Epithelial cell of proximal tubule (primary cell): ENCODE data around the gene LRRTM4. TPM values are rescaled to one million over a fixed set of nuclear protein-coding genes. Genes with fewer than 3 reads are reported as not detected.

Experiments
- DNase-seq: peaks from one replicate; pipeline ENCODE4 v3.0.0-alpha.2; 2011; ENCODE audit warnings: low read depth
- H3K4me3 ChIP-seq: 2 replicates; pipeline ENCODE4 v1.5.1; 2011; ENCODE audit warnings: low read depth, mild to moderate bottlenecking, low read length
- total RNA-seq: library from RNA; depleted of rRNA; stranded (reverse); fragments of >200 nt; gene quantifications from 2 replicates; pipeline ENCODE4 v1.2.3, GENCODE V29; 2015
- TF ChIP-seq, protein P1 (sequence below): conservative IDR thresholded peaks from 2 replicates; pipeline ENCODE4 v1.5.1; 2012; ENCODE audit warnings: low read depth, mild to moderate bottlenecking, low read length

LRRTM4 gene
- total RNA-seq, 1 donor from 2014 or later, result not detected

DNA sequence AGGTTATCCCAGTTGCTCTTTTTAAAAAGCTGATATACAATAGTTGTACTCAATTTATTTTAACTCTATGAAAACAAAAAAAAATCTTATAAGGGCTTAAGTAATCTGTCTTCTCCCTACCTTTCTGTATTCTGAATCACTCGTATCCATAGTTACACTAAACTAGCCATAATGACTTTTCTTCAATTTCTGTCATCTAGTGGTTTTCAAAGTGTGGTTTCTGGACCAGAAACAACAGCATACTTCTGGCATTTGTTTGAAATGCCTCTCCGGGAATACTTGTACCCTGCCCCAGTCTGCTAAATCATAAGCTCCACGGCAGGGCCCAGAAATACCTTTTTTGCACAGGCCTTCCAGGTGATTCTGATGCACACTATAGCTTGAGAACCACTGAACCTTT is 253.6 kb downstream of the LRRTM4 start:
- TF ChIP-seq, protein P1, sequence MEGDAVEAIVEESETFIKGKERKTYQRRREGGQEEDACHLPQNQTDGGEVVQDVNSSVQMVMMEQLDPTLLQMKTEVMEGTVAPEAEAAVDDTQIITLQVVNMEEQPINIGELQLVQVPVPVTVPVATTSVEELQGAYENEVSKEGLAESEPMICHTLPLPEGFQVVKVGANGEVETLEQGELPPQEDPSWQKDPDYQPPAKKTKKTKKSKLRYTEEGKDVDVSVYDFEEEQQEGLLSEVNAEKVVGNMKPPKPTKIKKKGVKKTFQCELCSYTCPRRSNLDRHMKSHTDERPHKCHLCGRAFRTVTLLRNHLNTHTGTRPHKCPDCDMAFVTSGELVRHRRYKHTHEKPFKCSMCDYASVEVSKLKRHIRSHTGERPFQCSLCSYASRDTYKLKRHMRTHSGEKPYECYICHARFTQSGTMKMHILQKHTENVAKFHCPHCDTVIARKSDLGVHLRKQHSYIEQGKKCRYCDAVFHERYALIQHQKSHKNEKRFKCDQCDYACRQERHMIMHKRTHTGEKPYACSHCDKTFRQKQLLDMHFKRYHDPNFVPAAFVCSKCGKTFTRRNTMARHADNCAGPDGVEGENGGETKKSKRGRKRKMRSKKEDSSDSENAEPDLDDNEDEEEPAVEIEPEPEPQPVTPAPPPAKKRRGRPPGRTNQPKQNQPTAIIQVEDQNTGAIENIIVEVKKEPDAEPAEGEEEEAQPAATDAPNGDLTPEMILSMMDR, result no peak
- no peak for DNase-seq

DNA sequence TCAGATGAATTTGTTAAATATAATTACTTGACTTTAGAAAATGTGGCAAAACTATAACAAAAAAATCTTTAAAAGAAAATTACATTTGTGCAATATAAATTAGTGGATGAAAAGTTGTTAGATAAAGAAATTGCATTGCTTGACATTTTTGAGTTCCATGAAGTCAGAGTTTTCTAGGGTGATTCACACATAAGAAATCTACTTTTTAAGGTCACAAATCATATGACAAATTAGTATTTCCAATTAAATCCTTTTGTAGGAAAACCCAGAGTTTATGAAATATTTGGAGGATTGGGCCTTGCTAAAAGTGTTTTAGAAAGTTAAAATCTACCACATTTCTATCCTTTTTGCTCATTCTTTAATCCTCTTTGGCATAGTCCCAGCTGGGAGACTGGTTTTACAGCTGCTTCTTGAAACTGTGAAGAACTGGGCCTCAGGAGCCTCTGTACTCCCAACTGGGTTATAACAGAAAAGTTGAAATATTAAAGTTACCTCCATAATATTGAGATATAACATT is 289.2 kb downstream of the LRRTM4 start:
- H3K4me3 ChIP-seq, result no peak overlapping the region
- no peak for DNase-seq
- TF ChIP-seq, protein P1, result no peak

More for the DNA sequence above, 253.6 kb downstream of the LRRTM4 start:
- no peak overlapping the region for H3K4me3 ChIP-seq

DNA sequence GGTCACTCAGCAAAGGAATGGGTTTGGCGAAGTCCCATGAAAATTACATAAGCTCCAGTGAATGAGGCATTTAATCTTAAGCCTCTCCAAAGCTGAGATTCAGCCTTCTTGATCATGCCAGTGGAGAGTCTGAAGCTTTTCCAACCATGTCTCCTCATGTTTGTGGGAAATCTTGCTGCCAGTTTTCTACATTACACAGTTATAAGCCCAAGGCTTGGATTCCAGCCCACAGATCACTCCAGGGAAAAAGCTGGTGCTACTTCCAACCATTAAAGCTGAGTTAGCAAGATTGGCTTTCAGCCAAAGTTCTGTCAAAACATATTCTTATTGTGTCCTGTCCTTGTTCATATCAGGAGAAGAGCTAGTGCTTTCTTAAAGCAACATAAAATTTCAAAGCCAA is 293.8 kb downstream of the LRRTM4 start:
- H3K4me3 ChIP-seq, result no peak overlapping the region
- TF ChIP-seq, protein P1, result no peak
- DNase-seq, result no peak

DNA sequence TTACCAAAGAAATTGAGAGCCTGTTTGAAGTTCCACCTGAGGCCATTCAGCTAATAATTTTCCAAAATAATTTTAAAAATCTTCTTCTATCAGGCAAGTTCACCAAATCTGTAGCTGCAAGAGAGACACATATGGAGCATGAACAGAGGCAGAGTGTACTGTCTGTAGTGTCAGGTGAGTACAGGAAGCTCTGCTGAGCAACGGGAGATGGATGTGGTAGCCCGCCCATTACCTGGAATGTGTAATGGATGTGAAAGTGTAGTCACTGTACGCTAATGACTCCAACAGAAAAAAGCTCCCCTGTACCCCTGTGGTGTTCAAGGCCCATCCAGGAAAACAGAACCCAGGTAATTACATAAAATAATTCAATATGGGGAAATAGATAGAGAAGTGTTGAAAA is 311.5 kb downstream of the LRRTM4 start:
- TF ChIP-seq, protein P1, result no peak
- H3K4me3 ChIP-seq, result no peak overlapping the region
- no peak for DNase-seq

DNA sequence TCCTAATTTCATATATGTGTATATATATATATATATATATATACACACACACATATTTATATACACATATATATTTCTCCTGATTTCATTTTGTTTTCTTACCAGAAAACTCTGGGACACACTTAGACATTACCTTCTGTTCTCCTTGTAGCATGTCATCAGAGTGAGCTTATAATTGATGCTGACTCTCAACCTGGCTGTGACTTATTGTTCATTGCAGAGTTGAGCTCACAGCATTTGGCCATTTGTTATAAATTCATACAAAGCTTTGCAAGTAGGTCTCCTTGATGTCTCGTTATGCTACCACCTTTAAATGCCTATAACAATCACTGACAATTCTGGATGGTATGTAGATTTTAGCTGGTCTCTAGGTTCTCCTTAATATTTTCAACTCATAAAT is 314.8 kb downstream of the LRRTM4 start:
- DNase-seq, result no peak
- TF ChIP-seq, protein P1, result no peak
- H3K4me3 ChIP-seq, result no peak overlapping the region

DNA sequence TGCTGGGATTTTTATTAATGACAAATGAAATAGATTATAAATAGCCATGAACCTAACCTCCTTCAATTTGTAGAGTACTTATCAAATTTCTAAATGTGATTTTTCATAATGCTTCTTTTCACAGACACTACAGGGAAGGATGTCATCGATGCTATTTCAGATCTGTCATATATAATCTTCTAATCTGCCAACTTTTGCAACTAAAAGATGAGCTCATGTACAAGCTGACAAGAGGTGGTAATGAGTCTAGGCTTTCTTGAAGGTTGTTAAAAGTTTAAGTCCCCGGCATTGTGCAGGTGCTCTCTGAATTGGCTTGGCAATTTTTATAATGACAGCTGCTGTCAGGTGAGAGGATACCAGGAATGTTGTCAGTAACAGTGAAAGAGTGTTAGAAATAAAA is 320.4 kb downstream of the LRRTM4 start:
- TF ChIP-seq, protein P1, result no peak
- DNase-seq, result no peak
- H3K4me3 ChIP-seq, result no peak overlapping the region

DNA sequence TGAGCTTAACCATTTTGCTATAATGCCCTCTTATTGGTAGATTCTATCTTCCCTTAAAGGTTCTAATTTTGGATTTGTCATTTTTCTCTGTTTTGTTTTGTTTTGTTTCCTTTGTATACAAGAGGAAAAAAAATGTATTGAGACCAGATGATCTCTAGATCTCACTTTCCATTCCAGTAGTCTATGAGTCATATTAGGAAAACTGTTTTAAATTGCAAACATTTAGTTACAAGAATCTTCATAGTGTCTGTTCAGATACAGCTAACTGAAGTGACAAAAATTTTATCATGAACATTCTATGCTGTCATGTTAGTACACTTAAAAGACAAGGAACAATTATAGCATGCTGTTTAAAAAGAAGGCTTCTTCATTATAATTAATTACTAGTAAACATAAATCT is 322.8 kb downstream of the LRRTM4 start:
- H3K4me3 ChIP-seq, result no peak overlapping the region
- TF ChIP-seq, protein P1, result no peak
- no peak for DNase-seq
